GM18502 (cell line): ENCODE results near the gene PHACTR1.
"Not testable (repeated sequence)": the region's sequence is repeated elsewhere in the genome, so short reads cannot be mapped to it uniquely, and the experiment has no call there.

Experiments
- ATAC-seq: cut with Tn5 transposase; IDR thresholded peaks from one replicate; pipeline ENCODE4 v1.9.1; 2021; ENCODE audit warnings: mild to moderate bottlenecking; ENCODE audit not compliant: unreplicated experiment, poor library complexity

The PHACTR1 gene

GRCh38 chr6:12716298-12716916 lies at the start of gene PHACTR1:
PHACTR1 (plus strand) TSS chr6:12716767.
- ATAC-seq = no peak

DNA sequence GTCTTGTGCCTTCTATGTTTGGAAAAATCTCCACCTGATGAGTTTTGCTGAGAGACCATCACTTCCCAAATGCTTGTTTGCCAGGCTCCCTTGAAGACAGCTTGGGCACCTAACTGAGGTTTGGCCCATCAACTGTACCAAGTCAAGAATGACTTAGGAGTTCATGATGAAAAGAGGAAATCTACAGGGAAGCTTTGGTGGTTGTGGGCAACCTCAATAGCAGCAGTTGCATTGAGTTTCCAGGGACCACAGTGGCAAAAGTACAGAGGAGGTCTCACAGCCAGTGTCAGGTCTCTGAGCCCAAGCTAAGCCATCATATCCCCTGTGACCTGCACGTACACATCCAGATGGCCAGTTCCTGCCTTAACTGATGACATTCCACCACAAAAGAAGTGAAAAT lies 49.7 kb upstream of the PHACTR1 start:
- no peak for ATAC-seq

DNA sequence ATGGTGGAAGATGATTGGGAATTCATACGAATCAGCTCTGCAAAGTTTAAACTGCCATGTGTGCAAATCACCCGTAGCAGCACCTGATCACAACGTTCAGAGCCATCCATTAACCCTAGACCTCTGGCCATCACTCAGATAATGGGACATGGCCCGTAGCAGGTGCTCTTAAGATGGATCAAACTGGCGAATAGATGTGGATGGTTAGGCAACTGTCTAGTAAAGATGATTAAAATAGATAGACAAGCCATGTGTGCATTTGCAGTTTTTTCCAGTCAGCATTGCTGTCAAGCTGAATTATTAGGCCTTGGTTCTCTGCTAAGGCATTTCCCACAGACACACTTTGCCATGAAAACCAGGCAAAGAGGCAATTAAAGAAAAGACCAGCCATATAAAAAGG lies 40.6 kb upstream of the PHACTR1 start:
- ATAC-seq = no peak

DNA sequence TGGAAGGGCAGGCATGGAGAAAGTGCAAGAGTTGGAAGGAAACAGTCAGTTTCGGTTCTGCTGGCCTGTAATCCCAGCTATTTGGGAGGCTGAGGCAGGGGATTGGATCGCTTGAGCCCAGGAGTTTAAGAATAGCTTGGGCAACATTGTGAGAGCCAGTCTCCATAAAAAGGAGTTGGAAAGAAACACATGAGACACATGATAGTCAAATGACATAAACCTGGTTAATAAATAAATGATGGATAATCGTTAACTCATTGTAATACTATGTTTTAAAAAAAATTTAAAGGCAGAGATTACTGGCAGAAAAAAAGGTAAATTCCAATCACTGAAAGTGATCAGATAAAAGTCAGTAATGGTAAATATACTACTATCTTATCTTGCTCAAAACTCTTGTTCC lies 37.2 kb upstream of the PHACTR1 start:
- no peak for ATAC-seq

DNA sequence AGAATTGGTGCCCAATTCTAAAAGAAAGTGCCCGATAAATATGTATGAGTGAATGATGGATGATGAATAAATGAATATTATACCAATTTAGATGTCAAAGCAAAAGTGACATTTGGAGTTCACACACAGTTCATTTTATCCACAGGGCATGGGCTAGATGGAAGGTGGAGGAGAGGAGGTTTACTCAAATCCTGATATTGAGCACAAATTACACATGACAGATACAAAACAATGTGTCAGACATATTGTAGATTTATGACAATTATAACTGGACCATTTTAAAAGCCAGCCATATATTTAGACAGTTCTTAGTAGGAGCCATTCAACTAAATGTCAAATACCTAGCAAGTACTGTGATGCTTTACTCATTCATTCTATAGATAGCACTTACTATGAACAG lies 23.4 kb upstream of the PHACTR1 start:
- ATAC-seq = no peak

DNA sequence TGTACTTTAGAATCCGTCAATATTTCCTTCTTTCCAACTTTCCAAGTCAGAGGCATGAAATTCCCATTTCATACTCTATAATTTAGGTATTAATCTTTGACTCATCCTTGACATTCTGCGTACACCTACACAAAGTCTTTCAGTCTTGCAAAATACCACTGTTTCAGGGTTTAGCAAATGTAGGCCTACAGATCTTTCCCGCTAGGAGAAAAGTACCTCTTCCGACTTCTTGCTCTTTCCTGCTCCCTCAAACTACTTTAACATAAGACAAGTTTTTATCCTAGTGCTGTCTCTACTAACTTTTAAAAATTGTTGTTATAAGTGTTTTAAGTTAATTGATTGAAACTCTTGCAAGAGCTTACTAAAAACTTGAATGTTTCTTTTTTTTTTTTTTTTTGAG lies 18.3 kb upstream of the PHACTR1 start:
- no peak for ATAC-seq

DNA sequence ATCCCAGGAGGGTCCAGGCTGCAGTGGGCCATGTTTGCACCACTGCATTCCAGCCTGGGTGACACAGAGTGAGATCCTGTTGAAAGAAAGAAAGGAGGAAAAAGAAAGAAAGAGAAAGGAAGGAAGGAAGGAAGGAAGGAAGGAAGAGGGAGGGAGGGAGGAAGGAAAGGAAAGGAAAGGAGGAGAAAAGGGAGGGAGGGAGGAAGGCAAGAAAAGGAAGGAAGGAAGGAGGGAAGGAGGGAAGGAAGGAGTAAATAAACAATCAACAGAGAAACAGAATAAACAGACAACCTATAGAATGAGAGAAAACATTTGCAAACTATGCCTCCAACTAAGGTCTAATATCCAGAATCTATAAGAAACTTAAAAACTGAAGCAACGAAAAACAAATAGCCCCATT lies 11.6 kb upstream of the PHACTR1 start:
- ATAC-seq = no peak

GRCh38 chr6:12709116-12709515 lies 7.5 kb upstream of the PHACTR1 start:
- no peak for ATAC-seq

GRCh38 chr6:12709556-12710232 lies 6.9 kb upstream of the PHACTR1 start:
- ATAC-seq = no peak

GRCh38 chr6:12710921-12711320 lies 5.6 kb upstream of the PHACTR1 start:
- no peak for ATAC-seq

- ATAC-seq = no peak
Measured at GRCh38 chr6:12714022-12714421, 2.5 kb upstream of the PHACTR1 start.

GRCh38 chr6:12715437-12715836 lies 1.1 kb upstream of the PHACTR1 start:
- no peak for ATAC-seq

GRCh38 chr6:12717356-12717755 lies 789 bp downstream of the PHACTR1 start:
- ATAC-seq = no peak

DNA sequence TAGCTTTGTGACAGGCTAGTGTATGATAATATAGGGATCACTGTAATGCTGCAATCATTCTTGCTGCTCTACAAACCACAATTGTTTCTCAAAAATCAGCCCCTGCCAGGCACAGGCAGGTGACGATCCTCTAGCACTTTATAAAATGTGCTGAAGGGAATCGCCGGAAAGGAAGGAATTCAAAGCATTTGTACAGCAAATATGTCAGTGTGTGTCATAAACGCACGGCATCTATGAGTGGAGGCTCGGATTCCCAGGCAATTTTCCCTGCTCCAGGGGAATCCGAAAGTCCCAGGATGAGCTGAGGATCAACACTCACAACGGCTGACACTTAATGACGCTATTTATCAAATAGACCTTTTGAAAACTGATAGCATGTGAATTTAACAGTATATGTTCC lies 1.4 kb downstream of the PHACTR1 start:
- no peak for ATAC-seq

DNA sequence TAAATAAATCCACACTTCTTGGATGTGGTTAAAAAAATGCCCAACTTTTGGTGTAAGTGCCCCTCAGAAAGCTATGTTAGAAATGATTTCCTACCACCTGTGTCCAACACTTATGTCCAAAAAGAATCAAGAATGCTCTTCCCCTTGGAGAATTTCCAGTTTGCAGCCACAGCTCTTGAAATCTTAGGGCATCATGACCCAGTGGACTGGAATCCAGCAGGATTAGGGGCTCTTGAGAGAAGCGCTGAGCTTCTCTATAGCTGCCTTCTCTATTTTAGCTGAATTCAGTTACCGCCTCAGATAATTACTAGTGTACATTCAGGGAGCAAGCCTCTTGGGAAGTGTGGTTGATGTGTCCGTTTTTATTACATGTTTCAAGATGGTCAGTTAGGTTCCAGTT lies 2.5 kb downstream of the PHACTR1 start:
- no peak for ATAC-seq

- no peak for ATAC-seq
Measured at GRCh38 chr6:12720310-12720709, 3.7 kb downstream of the PHACTR1 start.

DNA sequence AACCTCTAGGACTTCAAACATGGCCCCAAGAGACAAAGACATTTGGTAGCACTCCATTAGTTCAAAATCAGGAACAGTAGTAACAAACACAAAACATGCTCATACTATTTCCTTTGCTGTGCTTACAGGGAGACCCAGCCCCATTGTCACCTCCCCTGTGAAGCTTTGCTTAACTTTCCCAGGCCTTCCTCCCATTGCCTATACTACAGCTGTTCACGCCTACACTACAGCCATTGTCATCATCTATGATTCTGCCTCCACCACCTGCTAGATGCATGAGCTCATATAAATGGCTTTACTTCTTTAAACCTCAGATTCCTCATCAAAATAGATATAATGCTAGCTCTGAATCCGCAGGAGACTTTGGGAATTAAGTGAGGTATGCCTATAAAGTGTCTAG lies 8.7 kb downstream of the PHACTR1 start:
- ATAC-seq = no peak

- no peak for ATAC-seq
Measured at GRCh38 chr6:12729467-12729866, 12.9 kb downstream of the PHACTR1 start.

- not testable (repeated sequence) for ATAC-seq
Measured at GRCh38 chr6:12730809-12731208, 14.2 kb downstream of the PHACTR1 start.

GRCh38 chr6:12733876-12734275 lies 17.3 kb downstream of the PHACTR1 start:
- no peak for ATAC-seq

DNA sequence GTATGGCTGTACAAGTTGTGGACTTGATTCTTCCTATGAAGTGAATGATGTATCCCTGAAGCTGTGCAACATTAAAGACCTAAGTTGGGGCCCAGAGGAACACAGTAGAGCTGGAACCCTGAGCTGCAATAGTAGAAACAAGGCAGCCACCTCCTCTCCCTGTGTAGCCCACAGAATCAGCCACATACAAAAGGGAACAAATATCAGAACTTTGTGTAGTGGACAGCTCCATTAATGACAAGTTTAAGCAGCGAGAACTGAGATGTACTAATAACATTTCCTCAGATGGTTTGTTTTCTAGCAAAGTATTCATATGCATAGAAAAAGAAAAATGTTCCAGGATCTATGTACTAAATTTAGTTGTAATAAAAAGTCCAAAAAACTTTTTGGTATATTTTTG lies 19.2 kb downstream of the PHACTR1 start:
- ATAC-seq = no peak

GRCh38 chr6:12748411-12748810 lies 31.8 kb downstream of the PHACTR1 start:
- no peak for ATAC-seq
